Ectodermal cell (in vitro differentiated cells): ENCODE results near the gene B4GALT5.
"Not testable (repeated sequence)": the region's sequence is repeated elsewhere in the genome, so short reads cannot be mapped to it uniquely, and the experiment has no call there.

ENCODE experiments used
- H3K27ac ChIP-seq: 2 replicates; pipeline ENCODE4 v1.7.0; 2013; ENCODE audit warnings: mild to moderate bottlenecking, low read depth, low read length; ENCODE audit not compliant: insufficient read depth, poor library complexity, severe bottlenecking
- H3K27me3 ChIP-seq: 2 replicates; pipeline ENCODE4 v1.7.0; 2013; ENCODE audit warnings: mild to moderate bottlenecking, low read length; ENCODE audit not compliant: insufficient read depth, control insufficient read depth, poor library complexity, severe bottlenecking
- H3K36me3 ChIP-seq: one replicate; pipeline ENCODE4 v1.7.0; 2013; ENCODE audit warnings: low read length; ENCODE audit not compliant: control insufficient read depth, insufficient read depth
- H3K4me1 ChIP-seq: one replicate; pipeline ENCODE4 v1.7.0; 2013; ENCODE audit warnings: low read length; ENCODE audit not compliant: control insufficient read depth, insufficient read depth
- H3K4me3 ChIP-seq: 2 replicates; pipeline ENCODE4 v1.7.0; 2013; ENCODE audit warnings: low read depth, low read length, control low read depth; ENCODE audit not compliant: insufficient read depth
- H3K9me3 ChIP-seq: 2 replicates; pipeline ENCODE4 v1.7.0; 2013; ENCODE audit warnings: mild to moderate bottlenecking, low read length, moderate library complexity; ENCODE audit not compliant: control insufficient read depth
- WGBS, 2 experiments: methylation state at CpG; one replicate each; pipeline ENCODE4 v1.1.7; 2013; ENCODE audit warnings: missing lambda C conversion rate in 2 of 2; 5-methylcytosine and 5-hydroxymethylcytosine counted together

The B4GALT5 gene

GRCh38 chr20:49619113-49620048 lies 94.3 kb downstream of the B4GALT5 start:
- H3K27ac ChIP-seq: no peak overlapping the region
- H3K9me3 ChIP-seq: no peaks in the 10 kb centered on the region
- H3K36me3 ChIP-seq: no peaks in the 10 kb centered on the region
- no peaks in the 10 kb centered on the region for H3K4me1 ChIP-seq
- H3K27me3 ChIP-seq: no peaks in the 10 kb centered on the region
- H3K4me3 ChIP-seq: no peak overlapping the region
- WGBS, 2 experiments: 92 to 94% methylated on average over 4 of the region's 4 CpGs

- Histone ChIP-seq H3K4me1 (no peaks in the 10 kb centered on the region), H3K4me3 (no peak overlapping the region), H3K27me3 (no peaks in the 10 kb centered on the region), H3K27ac (no peak overlapping the region), H3K9me3 (no peaks in the 10 kb centered on the region), H3K36me3 (no peaks in the 10 kb centered on the region)
- 83 to 92% methylated on average over 1 to 2 of the region's 2 CpGs for WGBS, 2 experiments
These were observed 95.4 kb downstream of the B4GALT5 start for GRCh38 chr20:49618289-49618688.

- not testable (repeated sequence) for H3K27ac ChIP-seq, H3K4me3 ChIP-seq, H3K4me1 ChIP-seq, H3K9me3 ChIP-seq, H3K27me3 ChIP-seq, H3K36me3 ChIP-seq
- 85 to 87% methylated on average over 2 of the region's 3 CpGs for WGBS, 2 experiments
These were observed 96.3 kb downstream of the B4GALT5 start for GRCh38 chr20:49617394-49617793.

GRCh38 chr20:49616154-49617007 lies 97.3 kb downstream of the B4GALT5 start:
- 90 to 92% methylated on average over 11 of the region's 11 CpGs for WGBS, 2 experiments

GRCh38 chr20:49615401-49616153 lies 98.1 kb downstream of the B4GALT5 start:
- Histone ChIP-seq H3K27me3 (no peaks in the 10 kb centered on the region), H3K9me3 (no peaks in the 10 kb centered on the region), H3K27ac (no peak overlapping the region), H3K4me1 (peaks cover 3% of the 10 kb centered on the region), H3K4me3 (no peak overlapping the region), H3K36me3 (no peaks in the 10 kb centered on the region)
- whole genome bisulfite sequencing, 2 experiments: 85 to 88% methylated on average over 15 of the region's 15 CpGs

More at GRCh38 chr20:49616154-49617007, 97.3 kb downstream of the B4GALT5 start:
- Histone ChIP-seq H3K27ac (no peak overlapping the region), H3K4me3 (no peak overlapping the region), H3K36me3 (no peaks in the 10 kb centered on the region), H3K27me3 (no peaks in the 10 kb centered on the region), H3K4me1 (no peaks in the 10 kb centered on the region), H3K9me3 (no peaks in the 10 kb centered on the region)

- WGBS, 2 experiments: 90 to 92% methylated on average over 8 of the region's 8 CpGs
- H3K4me3 ChIP-seq, H3K4me1 ChIP-seq, H3K9me3 ChIP-seq, H3K36me3 ChIP-seq, H3K27me3 ChIP-seq, H3K27ac ChIP-seq: not testable (repeated sequence)
These were observed 98.7 kb downstream of the B4GALT5 start for GRCh38 chr20:49615051-49615400.

GRCh38 chr20:49614338-49615050 lies 99.2 kb downstream of the B4GALT5 start:
- WGBS, 2 experiments: 77 to 78% methylated on average over 12 to 13 of the region's 13 CpGs
- Histone ChIP-seq H3K9me3 (no peaks in the 10 kb centered on the region), H3K27ac (no peak overlapping the region), H3K4me1 (peaks cover 3% of the 10 kb centered on the region), H3K4me3 (no peak overlapping the region), H3K27me3 (no peaks in the 10 kb centered on the region), H3K36me3 (no peaks in the 10 kb centered on the region)

- Histone ChIP-seq H3K27me3 (no peaks in the 10 kb centered on the region), H3K4me1 (peaks cover 3% of the 10 kb centered on the region), H3K4me3 (no peak overlapping the region), H3K9me3 (no peaks in the 10 kb centered on the region), H3K36me3 (no peaks in the 10 kb centered on the region), H3K27ac (no peak overlapping the region)
- 94 to 96% methylated on average over 6 of the region's 6 CpGs for WGBS, 2 experiments
These were observed 101.4 kb downstream of the B4GALT5 start for GRCh38 chr20:49612127-49612738.

- H3K4me3 ChIP-seq, H3K27me3 ChIP-seq, H3K27ac ChIP-seq, H3K9me3 ChIP-seq, H3K4me1 ChIP-seq, H3K36me3 ChIP-seq: not testable (repeated sequence)
- WGBS, 2 experiments: 77 to 85% methylated on average over 5 to 6 of the region's 6 CpGs
These were observed 102.0 kb downstream of the B4GALT5 start for GRCh38 chr20:49611539-49612126.
